Endothelial cell of umbilical vein (primary cell): ENCODE measurements around the gene HEXIM1. TPM values are rescaled to one million over a fixed set of nuclear protein-coding genes. Genes with fewer than 3 reads are reported as not detected.

ENCODE experiments used
- BruUV-seq: library from RNA; stranded (reverse); fragments of 400-500 nt; replicated peaks from 2 replicates; lab custom pipeline; 2021; lab: Mats Ljungman, UMichigan
- CTCF ChIA-PET: fragments of 300-600, 350-600 bp; sonication (Branson Sonifier 250); formaldehyde crosslinking; loops from one replicate; lab custom pipeline; 2021; ENCODE audit warnings: antibody characterized with exemption, inconsistent platforms; lab: Charles Lee
- POLR2A ChIA-PET: fragments of 300-600, 350-600 bp; sonication (Branson Sonifier 250); formaldehyde crosslinking; loops from one replicate; lab custom pipeline; 2021; ENCODE audit warnings: antibody characterized with exemption, inconsistent platforms; lab: Charles Lee
- DNase-seq: peaks from one replicate; pipeline ENCODE4 v3.0.0-alpha.2; 2011; ENCODE audit warnings: low read depth, low spot score
- FAIRE-seq: peaks from 2 replicates; lab custom pipeline; 2011; peaks lifted over from hg19 to GRCh38; lab: Jason Lieb, UNC
- H2AFZ ChIP-seq: 2 replicates; pipeline ENCODE4 v1.6.0; 2012; ENCODE audit warnings: low read depth, low read length, control low read depth, inconsistent platforms
- H3K27ac ChIP-seq: 2 replicates; pipeline ENCODE4 v1.5.1; 2011; ENCODE audit warnings: low read depth, mild to moderate bottlenecking, control low read depth, low read length, moderate library complexity; ENCODE audit not compliant: insufficient read depth
- H3K27me3 ChIP-seq, 2 experiments: 2 replicates each; pipeline versions ENCODE4 v1.6.0 to v1.6.1; 2011; ENCODE audit warnings: low read length in 2 of 2, mixed read lengths in 1 of 2; ENCODE audit not compliant: control insufficient read depth in 2 of 2, insufficient read depth in 2 of 2
- H3K36me3 ChIP-seq, 2 experiments: 2 replicates in 1 of 2; 3 replicates in 1 of 2; pipeline ENCODE4 v1.5.1; 2011; ENCODE audit warnings: low read length in 2 of 2, mild to moderate bottlenecking in 1 of 2, moderate library complexity in 1 of 2; ENCODE audit not compliant: control insufficient read depth in 2 of 2, insufficient read depth in 2 of 2; ENCODE audit errors: extremely low read depth in 1 of 2
- H3K4me1 ChIP-seq: 3 replicates; pipeline ENCODE4 v1.5.1; 2011; ENCODE audit warnings: mild to moderate bottlenecking, low read length; ENCODE audit not compliant: control insufficient read depth, insufficient read depth; ENCODE audit errors: extremely low read depth
- H3K4me2 ChIP-seq: 2 replicates; pipeline ENCODE4 v1.6.1; 2011; ENCODE audit warnings: low read length, control low read depth, mixed read lengths; ENCODE audit not compliant: insufficient read depth
- H3K4me3 ChIP-seq, 3 experiments: fragments of 200-600 bp in 1 of 3; sonication (generic), shearing (Covaris generic) in 1 of 3; replicated peaks in 1 of 3; 2 replicates each; pipeline ENCODE4 v1.5.1; 2011 to 2016; ENCODE audit warnings: control low read depth in 3 of 3, low read length in 3 of 3, mild to moderate bottlenecking in 2 of 3, inconsistent platforms in 1 of 3, low read depth in 1 of 3, moderate library complexity in 1 of 3; ENCODE audit not compliant: insufficient read depth in 1 of 3
- H3K79me2 ChIP-seq: 2 replicates; pipeline ENCODE4 v1.6.0; 2012; ENCODE audit warnings: low read length, inconsistent platforms; ENCODE audit not compliant: control insufficient read depth, insufficient read depth
- H3K9ac ChIP-seq: replicated peaks from 2 replicates; pipeline ENCODE3; 2011; ENCODE audit warnings: low read length, control low read depth; ENCODE audit not compliant: insufficient read depth; ENCODE audit errors: extremely low read depth
- H3K9me1 ChIP-seq: replicated peaks from 3 replicates; pipeline ENCODE4 v1.6.0; 2011; ENCODE audit warnings: mild to moderate bottlenecking, low read length; ENCODE audit not compliant: control insufficient read depth, insufficient read depth; ENCODE audit errors: extremely low read depth
- H3K9me3 ChIP-seq: replicated peaks from 2 replicates; pipeline ENCODE4 v1.5.1; 2012; ENCODE audit warnings: low read length, inconsistent platforms; ENCODE audit not compliant: control insufficient read depth, insufficient read depth
- H4K20me1 ChIP-seq: replicated peaks from 2 replicates; pipeline ENCODE3; 2011; ENCODE audit warnings: mild to moderate bottlenecking, low read length; ENCODE audit not compliant: control insufficient read depth, insufficient read depth; ENCODE audit errors: extremely low read depth
- EZH2 ChIP-seq: IDR thresholded peaks from 2 replicates; pipeline ENCODE4 v1.6.1; 2012; ENCODE audit warnings: borderline replicate concordance, low read depth, mild to moderate bottlenecking, moderate library complexity, low read length, inconsistent platforms; ENCODE audit not compliant: severe bottlenecking
- FOS ChIP-seq: IDR thresholded peaks from 2 replicates; pipeline ENCODE4 v1.6.1; 2011; ENCODE audit warnings: mild to moderate bottlenecking, low read length, moderate library complexity, borderline replicate concordance; ENCODE audit not compliant: insufficient read depth
- GATA2 ChIP-seq: IDR thresholded peaks from 2 replicates; pipeline ENCODE4 v1.7.0; 2011; ENCODE audit warnings: low read depth, mild to moderate bottlenecking, moderate library complexity, mixed read lengths, low read length; ENCODE audit not compliant: insufficient read length, insufficient read depth
- JUN ChIP-seq: IDR thresholded peaks from 2 replicates; pipeline ENCODE4 v1.6.1; 2011; ENCODE audit warnings: borderline replicate concordance, low read depth; ENCODE audit not compliant: insufficient read length, insufficient read depth
- MAX ChIP-seq: IDR thresholded peaks from 2 replicates; pipeline ENCODE4 v1.6.1; 2011; ENCODE audit not compliant: insufficient read depth, insufficient read length
- MYC ChIP-seq: IDR thresholded peaks from one replicate; pipeline ENCODE4 v1.6.1; 2011; ENCODE audit warnings: mild to moderate bottlenecking, low read depth, low read length
- POLR2A ChIP-seq: IDR thresholded peaks from 2 replicates; pipeline ENCODE4 v1.6.1; 2012; ENCODE audit warnings: low read depth, mild to moderate bottlenecking, control low read depth, low read length
- POLR2AphosphoS5 ChIP-seq: IDR thresholded peaks from 2 replicates; pipeline ENCODE4 v1.6.1; 2012; ENCODE audit warnings: low read depth, mild to moderate bottlenecking, control low read depth, low read length, moderate library complexity; ENCODE audit not compliant: insufficient read depth
- dilution Hi-C: fragments of 300-500 bp; cut with MboI; formaldehyde crosslinking; loops from one replicate; pipeline ENCODE4 v1.15.0; 2019; ENCODE audit warnings: low sequenced_read_pairs; ENCODE audit not compliant: extremely low pct_ligation_motif_present
- intact Hi-C: fragments of 100-400 bp; cut with micrococcal nuclease; formaldehyde crosslinking; loops from one replicate; pipeline ENCODE4 v1.10.0; 2022
- polyA plus RNA-seq, 4 experiments: library from polyadenylated mRNA; depleted of rRNA in 3 of 4; stranded (reverse) in 3 of 4; unstranded in 1 of 4; fragments of >200 nt; gene quantifications; 2 replicates each; pipeline versions ENCODE4 v1.2.1 to v1.2.3, GENCODE V29; 2011 to 2012; ENCODE audit warnings: missing spikeins in 1 of 4
- total RNA-seq: library from RNA; stranded (reverse); gene quantifications from 2 replicates; pipeline ENCODE4 v1.2.3, GENCODE V29; 2021
- TF ChIP-seq, protein P1 (sequence below), 2 donors: IDR thresholded peaks; 1 replicate in 1 of 2; 2 replicates in 1 of 2; pipeline ENCODE4 v1.5.1; 2011; ENCODE audit warnings: low read length in 2 of 2, mild to moderate bottlenecking in 2 of 2, moderate library complexity in 2 of 2, control low read depth in 1 of 2, inconsistent platforms in 1 of 2, low read depth in 1 of 2; ENCODE audit not compliant: insufficient read depth in 1 of 2; ENCODE audit errors: extremely low read depth in 1 of 2

Gene HEXIM1
- total and polyA plus RNA-seq, 2 donors (not counting 3 experiments of a cell fraction or from before 2014, with no cell fraction given), result 7.0 to 20.0 TPM

- H3K79me2 ChIP-seq, result no peaks in the 10 kb centered on the region
- dilution Hi-C loops (no loop called here), intact Hi-C loops (no loop called here)
- no peaks in the 10 kb centered on the region for H3K9me1 ChIP-seq
- H4K20me1 ChIP-seq, result no peaks in the 10 kb centered on the region
- BruUV-seq, result no TSS peak
- H3K27ac ChIP-seq, result no peak overlapping the region
- H2AFZ ChIP-seq, result no peak overlapping the region
- H3K9me3 ChIP-seq, result no peaks in the 10 kb centered on the region
- ChIA-PET POLR2A (no interaction called here), CTCF (interaction anchor here (1.4 to 6.9 kb wide), 2 partner anchors 11 to 15 kb away, joined by 4 to 34 read pairs; partner anchors contain the start of gene ACBD4)
- TF ChIP-seq MYC, result no peak
- TF ChIP-seq, protein P1, sequence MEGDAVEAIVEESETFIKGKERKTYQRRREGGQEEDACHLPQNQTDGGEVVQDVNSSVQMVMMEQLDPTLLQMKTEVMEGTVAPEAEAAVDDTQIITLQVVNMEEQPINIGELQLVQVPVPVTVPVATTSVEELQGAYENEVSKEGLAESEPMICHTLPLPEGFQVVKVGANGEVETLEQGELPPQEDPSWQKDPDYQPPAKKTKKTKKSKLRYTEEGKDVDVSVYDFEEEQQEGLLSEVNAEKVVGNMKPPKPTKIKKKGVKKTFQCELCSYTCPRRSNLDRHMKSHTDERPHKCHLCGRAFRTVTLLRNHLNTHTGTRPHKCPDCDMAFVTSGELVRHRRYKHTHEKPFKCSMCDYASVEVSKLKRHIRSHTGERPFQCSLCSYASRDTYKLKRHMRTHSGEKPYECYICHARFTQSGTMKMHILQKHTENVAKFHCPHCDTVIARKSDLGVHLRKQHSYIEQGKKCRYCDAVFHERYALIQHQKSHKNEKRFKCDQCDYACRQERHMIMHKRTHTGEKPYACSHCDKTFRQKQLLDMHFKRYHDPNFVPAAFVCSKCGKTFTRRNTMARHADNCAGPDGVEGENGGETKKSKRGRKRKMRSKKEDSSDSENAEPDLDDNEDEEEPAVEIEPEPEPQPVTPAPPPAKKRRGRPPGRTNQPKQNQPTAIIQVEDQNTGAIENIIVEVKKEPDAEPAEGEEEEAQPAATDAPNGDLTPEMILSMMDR (IDR thresholded peaks at IDR 0.05; ENCODE audit: extremely low read depth in 1 of 2, insufficient read depth in 1 of 2, low read depth in 1 of 2, low read length in 2 of 2), result no peak
- no peak for TF ChIP-seq FOS
- no peak for TF ChIP-seq EZH2
- no peak for TF ChIP-seq MAX
- no peak for TF ChIP-seq JUN
- TF ChIP-seq POLR2A, result no peak
- no peak for TF ChIP-seq GATA2
- TF ChIP-seq POLR2AphosphoS5, result no peak
- H3K27me3 ChIP-seq, result no peaks in the 10 kb centered on the region
- H3K9ac ChIP-seq, result no peak overlapping the region
- peaks cover 14% of the 10 kb centered on the region for H3K4me1 ChIP-seq
- DNase-seq (no peak), FAIRE-seq (no peak)
- no peak overlapping the region for H3K4me2 ChIP-seq
- peaks cover 0 to 2% of the 10 kb centered on the region in 2 experiments for H3K36me3 ChIP-seq
- no peak overlapping the region for H3K4me3 ChIP-seq
Observed at GRCh38 chr17:45119964-45120363, 28.3 kb upstream of the HEXIM1 start.
